Ovary (tissue), 10 donors: ENCODE data around the gene DOLK. TPM values are rescaled to one million over a fixed set of nuclear protein-coding genes. Genes with fewer than 3 reads are reported as not detected.

Experiments used
- DNase-seq, 5 donors: peaks; one replicate each; pipeline ENCODE4 v3.0.0-alpha.2; 2019 to 2020
- H3K27ac ChIP-seq, 2 donors: fragments of 200-600 bp; one replicate each; pipeline versions ENCODE4 v1.5.1 to v1.8.0; 2019 to 2022
- H3K27me3 ChIP-seq: fragments of 200-600 bp; one replicate; pipeline ENCODE4 v1.8.0; 2022
- H3K36me3 ChIP-seq: fragments of 200-600 bp; sonication (generic); one replicate; pipeline ENCODE4 v1.5.1; 2019
- H3K4me1 ChIP-seq: one replicate; pipeline ENCODE4 v1.8.1; 2013; ENCODE audit warnings: mild to moderate bottlenecking, moderate library complexity; ENCODE audit not compliant: insufficient read depth
- H3K4me3 ChIP-seq: fragments of 200-600 bp; sonication (generic); one replicate; pipeline ENCODE4 v1.5.1; 2017
- H3K9me3 ChIP-seq, 2 donors: fragments of 200-600 bp in 1 of 2; sonication (generic) in 1 of 2; one replicate each; pipeline versions ENCODE4 v1.5.1 to v1.8.1; 2013 to 2019; ENCODE audit warnings: mild to moderate bottlenecking in 1 of 2, moderate library complexity in 1 of 2
- EP300 ChIP-seq: sonication (generic); formaldehyde crosslinking; IDR thresholded peaks from one replicate; pipeline ENCODE4 v1.6.1; 2017; ENCODE audit warnings: antibody characterized with exemption
- POLR2A ChIP-seq: fragments of 450-650 bp; IDR thresholded peaks from one replicate; pipeline ENCODE4 v1.6.1; 2017; ENCODE audit warnings: antibody characterized with exemption, mild to moderate bottlenecking, moderate library complexity
- WGBS, 3 donors: extraction: QIAGEN DNeasy Blood & Tissue Kit in 1 of 3; methylation state at CpG; one replicate each; pipeline versions ENCODE4 v1.1.5 to v1.1.7; 2013 to 2017; 5-methylcytosine and 5-hydroxymethylcytosine counted together
- intact Hi-C, 4 donors: fragments of 100-400 bp; cut with DNase I; formaldehyde crosslinking; loops; one replicate each; pipeline versions ENCODE4 v1.11.0 to v1.15.1; 2022 to 2023
- long read RNA-seq, 3 donors: library from polyadenylated mRNA in 2 of 3; unstranded in 2 of 3; transcript quantifications; one replicate each; pipeline ENCODE4 v2.0.0 and lab custom pipeline, GENCODE V29; 2021 to 2026
- polyA plus RNA-seq, 2 donors: library from polyadenylated mRNA; stranded (reverse); fragments of 200-250 nt in 1 of 2; fragments of 350-450 nt in 1 of 2; fragmentation: Illumina TruSeq in 1 of 2; extraction: RNeasy Lipid Tissue Mini Kit (QIAGEN cat#74804) in 1 of 2; gene quantifications; one replicate each; pipeline ENCODE4 v1.2.3, GENCODE V29; 2013 to 2014
- total RNA-seq, 7 donors: library from RNA; depleted of rRNA in 2 of 7; stranded (reverse); fragments of >200 nt in 2 of 7; fragmentation: NEBNext Ultra II Directional in 3 of 7; extraction: Animal tissue kit (Norgen Biotek cat#: 25700) in 3 of 7; gene quantifications; one replicate each; pipeline versions ENCODE4 v1.1.0 to v1.2.4, GENCODE V29; 2016 to 2023
- TF ChIP-seq, protein P1 (sequence below), 3 donors: fragments of 450-650 bp in 2 of 3; fragments of 200-600 bp in 1 of 3; IDR thresholded peaks; one replicate each; pipeline versions ENCODE4 v1.5.1 to v1.8.0; 2016 to 2022; ENCODE audit warnings: antibody characterized with exemption in 3 of 3, mild to moderate bottlenecking in 1 of 3
- donor health status: DM: no; HTN: no; CAD: no; lungs with moderate emphysema.
- donor health status: DM: no; HTN: no; CAD: no.
- donor health status: Bipolar disorder and iron deficiency.
- donor health status: DM: yes; HTN: yes; CAD: no.
- donor health status: DM: no; HTN: no; CAD: no.
- donor health status: DM: yes; HTN: yes; CAD: no.

The DOLK gene
- 10 to 100 TPM in 5 of 7 donors, 1 to 10 TPM in 2; 6.1 to 14.9 (median 12.6) TPM for total RNA-seq
- polyA plus RNA-seq, result 10 to 100 TPM in 1 of 2 donors, 1 to 10 TPM in 1; 9.5 to 12.0 TPM
- long read RNA-seq, donor 1, transcript DOLK-201 (1 exons, 2,090 nt), result major isoform, 184 of 185 reads
- long read RNA-seq, donor 1, partial matches to known transcripts, result 0 of 185 reads
- long read RNA-seq, donor 1, other reads (novel, unspliced or antisense), result 1 of 185 reads
- long read RNA-seq, donor 2, transcript DOLK-201 (1 exons, 2,090 nt), result major isoform, 35 of 35 reads
- long read RNA-seq, donor 2, partial matches to known transcripts, result 0 of 35 reads
- long read RNA-seq, donor 2, other reads (novel, unspliced or antisense), result 0 of 35 reads
- long read RNA-seq, donor 3, transcript DOLK-201 (1 exons, 2,090 nt), result major isoform, 41 of 41 reads
- long read RNA-seq, donor 3, partial matches to known transcripts, result 0 of 41 reads
- long read RNA-seq, donor 3, other reads (novel, unspliced or antisense), result 0 of 41 reads

DNA sequence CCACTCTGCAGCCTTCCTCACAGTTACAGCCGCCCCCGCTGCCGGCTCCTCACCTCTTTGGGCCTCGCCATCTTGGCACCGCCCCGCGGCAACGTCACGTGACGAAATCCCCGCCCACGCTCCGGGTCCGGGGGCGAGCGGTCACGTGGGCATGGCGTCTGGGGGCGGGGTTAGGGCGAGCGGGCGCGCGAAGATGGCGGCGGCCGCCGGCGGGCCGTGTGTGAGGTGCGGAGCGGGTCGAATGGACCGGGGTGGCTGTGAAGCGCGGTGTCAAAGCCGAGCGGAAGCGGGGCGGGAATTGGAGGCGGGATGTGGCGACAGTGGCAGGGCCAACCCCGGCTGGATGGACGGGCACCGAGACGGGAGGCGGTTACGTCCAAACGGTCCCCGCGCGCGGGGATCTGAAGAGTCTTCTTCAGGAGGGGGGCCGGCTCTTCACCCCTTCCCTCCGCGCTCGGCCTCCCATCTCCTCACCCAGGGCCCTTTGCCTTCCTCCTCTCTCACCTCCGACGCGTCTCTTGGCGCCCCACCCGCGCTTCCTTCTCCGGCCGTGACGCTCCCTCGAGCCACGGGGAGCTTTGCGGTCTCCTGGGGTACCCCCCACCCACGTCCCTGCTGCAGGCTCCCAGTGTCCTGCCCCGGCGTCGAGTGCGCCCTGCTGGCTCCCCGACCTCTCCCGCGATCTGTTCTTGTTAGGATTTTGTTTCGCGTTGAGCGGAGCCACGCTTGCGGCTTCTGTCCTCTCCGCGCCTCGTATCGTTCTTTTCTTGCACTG, at the start of gene DOLK, which contains the start of gene NUP188:
DOLK (minus strand) TSS at position 77 of the 775 bp plus-strand sequence. CDS start 300 bp downstream, outside the sequence.
NUP188 (plus strand) TSS at position 173 of the 775 bp plus-strand sequence; CDS start at position 194, 21 bp downstream.
- peak within 1 kb of the TSS; percentile 98 for H3K4me3 ChIP-seq
- H3K4me1 ChIP-seq, result peaks cover 7% of the 10 kb centered on the region
- 0 to 1% (median 0%) methylated on average over 85 to 86 of the region's 86 CpGs for WGBS, 3 donors
- no peaks in the 10 kb centered on the region for H3K27me3 ChIP-seq
- TF ChIP-seq POLR2A (peak; percentile 97), EP300 (no peak)
- intact Hi-C loops, result no loop called here
- peak; percentile 95 to 99 (median 98) for DNase-seq
- H3K36me3 ChIP-seq, result no peaks in the 10 kb centered on the region
- H3K9me3 ChIP-seq, result no peaks in the 10 kb centered on the region
- H3K27ac ChIP-seq, result peak within 1 kb of the TSS; percentile 82 to 94

GRCh38 chr9:128995791-128996190, 48.4 kb upstream of the DOLK start:
- H3K4me1 ChIP-seq, result no peaks in the 10 kb centered on the region
- H3K36me3 ChIP-seq, result no peaks in the 10 kb centered on the region
- no peaks in the 10 kb centered on the region for H3K9me3 ChIP-seq
- no peak overlapping the region for H3K4me3 ChIP-seq
- no peak for DNase-seq
- WGBS, 3 donors, result 95 to 98% (median 97%) methylated on average over 5 of the region's 5 CpGs
- TF ChIP-seq, protein P1, sequence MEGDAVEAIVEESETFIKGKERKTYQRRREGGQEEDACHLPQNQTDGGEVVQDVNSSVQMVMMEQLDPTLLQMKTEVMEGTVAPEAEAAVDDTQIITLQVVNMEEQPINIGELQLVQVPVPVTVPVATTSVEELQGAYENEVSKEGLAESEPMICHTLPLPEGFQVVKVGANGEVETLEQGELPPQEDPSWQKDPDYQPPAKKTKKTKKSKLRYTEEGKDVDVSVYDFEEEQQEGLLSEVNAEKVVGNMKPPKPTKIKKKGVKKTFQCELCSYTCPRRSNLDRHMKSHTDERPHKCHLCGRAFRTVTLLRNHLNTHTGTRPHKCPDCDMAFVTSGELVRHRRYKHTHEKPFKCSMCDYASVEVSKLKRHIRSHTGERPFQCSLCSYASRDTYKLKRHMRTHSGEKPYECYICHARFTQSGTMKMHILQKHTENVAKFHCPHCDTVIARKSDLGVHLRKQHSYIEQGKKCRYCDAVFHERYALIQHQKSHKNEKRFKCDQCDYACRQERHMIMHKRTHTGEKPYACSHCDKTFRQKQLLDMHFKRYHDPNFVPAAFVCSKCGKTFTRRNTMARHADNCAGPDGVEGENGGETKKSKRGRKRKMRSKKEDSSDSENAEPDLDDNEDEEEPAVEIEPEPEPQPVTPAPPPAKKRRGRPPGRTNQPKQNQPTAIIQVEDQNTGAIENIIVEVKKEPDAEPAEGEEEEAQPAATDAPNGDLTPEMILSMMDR (IDR thresholded peaks at IDR 0.05), result no peak
- TF ChIP-seq POLR2A, result no peak
- TF ChIP-seq EP300, result no peak
- no peaks in the 10 kb centered on the region for H3K27me3 ChIP-seq
- intact Hi-C loops, result no loop called here
- H3K27ac ChIP-seq, result no peak overlapping the region

DNA sequence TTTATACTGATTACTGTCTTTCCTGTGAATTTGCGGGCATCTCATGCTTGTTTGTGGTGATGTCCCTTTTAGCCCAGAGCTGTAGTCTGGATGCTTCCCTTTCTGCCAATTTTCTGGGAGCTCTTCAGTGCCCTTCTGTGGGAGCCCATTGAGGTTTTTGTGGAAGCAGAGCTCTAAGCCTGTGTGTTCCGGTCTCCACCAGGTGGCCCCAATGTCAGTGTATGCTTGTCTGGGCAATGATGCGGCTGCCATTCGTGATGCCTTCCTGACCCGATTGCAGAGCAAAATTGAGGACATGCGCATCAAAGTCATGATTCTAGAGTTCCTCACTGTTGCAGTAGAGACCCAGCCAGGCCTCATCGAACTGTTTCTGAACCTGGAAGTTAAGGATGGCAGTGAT, 45.6 kb upstream of the DOLK start:
- no peaks in the 10 kb centered on the region for H3K36me3 ChIP-seq

GRCh38 chr9:128987805-128988204, 40.4 kb upstream of the DOLK start:
- Histone ChIP-seq H3K4me1 (no peaks in the 10 kb centered on the region), H3K27me3 (no peaks in the 10 kb centered on the region), H3K4me3 (no peak overlapping the region), H3K9me3 (no peaks in the 10 kb centered on the region), H3K27ac (no peak overlapping the region), H3K36me3 (no peaks in the 10 kb centered on the region)
- intact Hi-C loops, result no loop called here
- WGBS, 3 donors, result 77 to 92% (median 90%) methylated on average over 5 of the region's 5 CpGs
- no peak for TF ChIP-seq POLR2A
- TF ChIP-seq EP300, result no peak
- TF ChIP-seq, protein P1 (IDR thresholded peaks at IDR 0.05), result no peak
- DNase-seq, result no peak

More for the DNA sequence above, 45.6 kb upstream of the DOLK start:
- H3K27me3 ChIP-seq, result no peaks in the 10 kb centered on the region
- no peak for TF ChIP-seq POLR2A
- TF ChIP-seq, protein P1 (IDR thresholded peaks at IDR 0.05), result no peak
- TF ChIP-seq EP300, result no peak
- no peaks in the 10 kb centered on the region for H3K4me1 ChIP-seq
- H3K27ac ChIP-seq, result no peak overlapping the region
- no peaks in the 10 kb centered on the region for H3K9me3 ChIP-seq
- no peak overlapping the region for H3K4me3 ChIP-seq
- no peak for DNase-seq
- 64 to 71% (median 67%) methylated on average over 7 of the region's 7 CpGs for WGBS, 3 donors
- intact Hi-C loops, result no loop called here
